Islet of Langerhans (tissue), 1 donor: ENCODE data around the gene ZNF292.
"Not testable (repeated sequence)": the region's sequence is repeated elsewhere in the genome, so short reads cannot be mapped to it uniquely, and the experiment has no call there.

Source experiments
- FAIRE-seq: peaks from one replicate; lab custom pipeline; 2011; peaks lifted over from hg19 to GRCh38; lab: Jason Lieb, UNC

ZNF292 gene

DNA sequence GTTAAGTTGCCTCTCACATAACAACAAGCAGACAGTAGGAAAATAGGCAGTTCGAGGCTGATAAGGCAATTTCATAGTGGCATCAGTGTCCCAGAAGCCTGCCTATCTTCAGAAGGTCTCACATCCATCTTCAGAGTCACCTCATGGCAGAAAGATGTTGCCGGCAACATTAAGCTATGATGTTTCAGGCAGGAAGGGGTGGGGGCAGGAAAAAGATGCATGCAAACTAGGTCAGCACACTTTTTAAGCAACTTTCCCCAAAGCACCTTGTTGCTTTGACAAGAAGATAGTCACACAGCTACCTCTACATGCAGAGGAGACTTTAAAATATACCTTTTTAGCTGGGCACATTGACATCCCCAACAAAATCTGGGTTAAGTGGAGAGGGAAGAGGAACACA lies 123.8 kb downstream of the ZNF292 start:
- no peak for FAIRE-seq

DNA sequence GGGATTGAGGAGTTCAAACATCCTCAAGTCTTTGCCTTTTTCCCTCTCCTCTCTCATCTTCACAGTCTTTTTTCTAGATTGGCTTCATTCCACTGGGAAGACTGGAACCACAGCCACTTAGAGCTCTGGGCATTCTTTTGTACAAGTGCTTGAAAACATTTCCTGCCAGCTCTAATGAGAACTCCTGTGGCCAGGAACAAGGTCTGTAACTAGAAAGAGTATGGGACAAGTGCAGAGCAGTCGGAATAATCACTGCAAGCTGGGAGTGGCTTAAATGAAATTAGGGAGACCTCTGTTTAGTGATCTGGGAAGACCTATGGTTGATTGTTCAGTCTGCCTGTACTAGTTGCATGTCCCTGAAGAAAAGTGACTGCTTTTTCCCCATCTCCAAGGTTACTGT lies 126.1 kb downstream of the ZNF292 start:
- no peak for FAIRE-seq

DNA sequence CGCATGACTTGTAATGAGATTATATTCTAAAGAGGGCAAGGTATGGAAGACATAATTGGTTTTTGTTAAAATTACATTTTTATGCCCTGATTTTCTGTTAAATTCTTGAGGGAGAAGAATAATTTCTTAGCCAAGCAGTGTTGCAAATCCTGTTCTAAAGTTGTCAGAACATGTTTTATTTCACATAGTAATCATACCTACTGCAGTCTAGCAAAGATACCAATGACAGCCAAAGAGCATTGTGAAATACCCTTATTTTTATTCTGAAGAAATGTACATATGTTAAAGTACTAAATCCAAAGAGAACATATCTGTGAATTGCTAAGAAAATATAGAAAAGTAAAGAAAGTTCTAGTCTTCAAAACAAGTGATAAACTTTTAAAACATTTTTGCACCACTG lies 127.4 kb downstream of the ZNF292 start:
- no peak for FAIRE-seq

DNA sequence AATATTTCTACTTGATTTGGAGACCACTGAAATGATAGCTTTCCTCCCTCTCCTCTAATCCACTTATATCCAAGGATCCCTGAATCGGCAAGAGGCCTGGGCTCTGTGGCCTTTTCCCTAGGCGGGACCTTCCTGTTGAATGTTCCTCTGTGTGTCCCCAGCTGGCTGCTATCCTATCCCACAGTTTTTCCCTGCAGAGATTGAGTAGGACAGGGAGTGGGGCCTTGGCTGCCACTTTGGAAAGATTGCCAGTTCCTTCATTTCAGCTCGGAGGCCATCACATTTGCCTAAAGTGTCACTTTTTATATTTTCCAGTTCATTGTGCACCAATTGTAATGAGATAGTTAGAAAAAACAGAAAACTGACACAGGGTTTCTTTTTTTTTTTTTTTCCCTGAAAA lies 128.1 kb downstream of the ZNF292 start:
- no peak for FAIRE-seq

DNA sequence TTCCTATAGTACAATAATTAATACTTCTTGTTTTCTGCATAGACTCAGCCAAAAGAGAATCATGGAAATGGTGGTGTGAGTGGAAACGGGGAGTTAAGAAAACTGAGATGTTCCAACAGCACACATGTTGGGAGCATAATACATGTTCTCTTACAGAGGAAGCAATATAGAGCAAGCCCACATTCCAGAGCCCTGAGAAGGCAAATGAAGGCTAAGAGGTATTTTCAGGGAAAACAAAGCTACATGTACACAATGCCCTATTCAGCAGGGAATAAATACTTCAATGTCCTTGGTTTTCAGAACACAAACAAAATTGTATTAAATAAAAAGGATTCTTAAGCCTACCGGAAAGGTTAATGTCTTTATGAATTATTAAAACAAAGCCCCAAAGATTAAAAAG lies 131.9 kb downstream of the ZNF292 start:
- no peak for FAIRE-seq

DNA sequence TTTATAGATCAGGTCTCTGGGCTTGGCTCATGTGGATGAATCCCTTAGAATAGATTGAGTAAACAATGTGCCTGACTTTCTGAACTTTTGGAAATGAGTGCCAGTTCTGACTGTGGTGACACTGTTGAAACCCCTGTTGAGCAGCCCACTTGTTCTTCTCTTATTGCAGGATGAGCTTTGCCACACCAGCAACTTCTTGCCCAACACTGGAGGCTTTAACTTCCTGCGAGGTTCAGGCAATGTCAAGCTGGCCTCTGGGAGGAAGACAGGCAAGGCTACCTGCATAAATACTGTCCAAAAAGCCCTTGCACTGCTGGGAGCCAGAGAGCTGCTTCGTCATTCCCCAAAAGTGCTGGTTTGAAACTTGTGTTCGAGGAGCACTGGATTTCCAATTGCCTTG lies 134.2 kb downstream of the ZNF292 start:
- no peak for FAIRE-seq

DNA sequence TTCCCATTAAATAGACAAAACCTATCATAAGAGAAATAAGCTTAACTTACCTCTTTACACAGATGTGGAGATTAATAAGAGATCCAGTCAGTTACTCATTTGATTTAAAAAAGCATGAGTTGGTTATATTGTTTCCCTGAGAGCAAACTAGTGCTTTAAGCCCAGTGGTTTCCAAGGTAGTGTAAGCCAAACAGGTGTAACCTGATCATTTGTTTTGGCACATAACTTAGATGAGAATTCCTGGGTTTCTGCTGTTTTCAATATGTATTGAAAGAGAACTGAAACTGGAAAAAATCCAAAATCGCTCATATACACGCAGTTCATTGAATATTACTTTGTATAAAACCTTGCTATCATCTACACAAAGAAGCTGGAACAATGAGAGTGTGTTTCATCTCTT lies 136.5 kb downstream of the ZNF292 start:
- FAIRE-seq: no peak

DNA sequence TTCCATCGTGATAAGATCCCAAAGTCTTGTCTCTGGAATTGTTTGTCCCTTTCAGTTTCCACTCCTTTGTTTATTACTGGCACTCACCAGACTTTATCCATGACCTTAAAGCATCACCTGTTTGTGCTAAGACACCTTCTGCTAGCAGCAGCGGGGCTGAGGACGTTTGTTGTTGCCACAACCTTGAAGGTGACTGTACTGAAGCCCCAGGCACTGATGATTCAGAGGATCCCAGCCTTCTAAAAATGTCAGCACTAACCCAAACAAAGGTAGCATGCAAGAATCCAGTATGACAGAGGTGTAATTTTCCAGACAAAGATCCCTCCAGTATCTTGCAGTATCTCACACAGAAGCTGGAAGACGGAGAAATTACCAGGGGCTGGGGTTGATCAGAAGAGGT lies 138.2 kb downstream of the ZNF292 start:
- no peak for FAIRE-seq

DNA sequence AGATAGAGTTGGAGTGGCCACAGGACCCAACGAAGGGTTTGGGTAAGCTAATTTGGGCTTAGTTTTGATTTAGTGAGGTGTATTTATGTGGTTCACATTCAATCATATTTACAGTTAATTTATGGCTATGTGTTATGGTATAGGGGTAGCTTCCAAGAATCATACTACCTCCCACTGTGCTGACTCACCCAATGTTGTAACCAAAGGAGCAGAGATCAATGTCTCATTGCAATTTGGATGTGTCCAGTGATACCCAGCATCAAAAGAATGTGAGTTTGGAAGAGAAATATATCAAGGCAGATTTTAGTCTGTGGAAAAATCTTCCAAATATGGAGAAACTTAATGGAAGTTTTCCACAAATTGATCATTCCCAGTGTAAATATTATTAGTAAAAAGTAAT lies 141.8 kb downstream of the ZNF292 start:
- FAIRE-seq: no peak

DNA sequence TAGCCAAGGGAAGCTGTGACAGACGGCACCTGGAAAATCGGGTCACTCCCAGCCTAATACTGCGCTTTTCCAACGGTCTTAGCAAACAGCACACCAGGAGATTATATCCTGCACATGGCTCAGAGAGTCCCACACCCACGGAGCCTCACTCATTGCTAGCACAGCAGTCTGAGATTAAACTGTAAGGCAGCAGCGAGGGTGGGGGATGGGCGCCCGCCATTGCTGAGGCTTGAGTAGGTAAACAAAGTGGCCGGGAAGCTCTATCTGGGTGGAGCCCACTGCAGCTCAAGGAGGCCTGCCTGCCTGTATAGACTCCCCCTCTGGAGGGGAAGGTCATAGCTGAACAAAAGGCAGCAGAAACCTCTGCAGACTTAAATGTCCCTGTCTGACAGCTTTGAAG lies 145.9 kb downstream of the ZNF292 start:
- not testable (repeated sequence) for FAIRE-seq

DNA sequence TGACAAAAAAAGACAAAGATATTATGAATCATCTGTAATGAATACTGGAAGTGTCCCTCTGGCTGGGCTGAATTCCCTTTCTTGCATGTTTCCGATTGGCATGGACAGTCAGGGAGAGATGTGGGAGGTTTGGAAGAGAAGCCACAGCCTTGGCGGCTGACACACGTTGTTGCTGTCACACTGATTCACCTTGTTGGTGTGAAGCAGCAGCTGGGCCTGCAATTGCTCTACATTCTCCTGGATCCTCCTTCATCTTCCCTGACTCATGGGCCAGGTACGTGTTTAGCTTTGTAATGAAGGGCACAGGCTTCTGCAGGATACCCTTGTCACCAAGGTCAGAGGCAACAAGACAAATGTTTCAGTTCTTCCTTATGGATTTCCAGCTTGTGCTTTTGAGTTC lies 153.6 kb downstream of the ZNF292 start:
- no peak for FAIRE-seq

DNA sequence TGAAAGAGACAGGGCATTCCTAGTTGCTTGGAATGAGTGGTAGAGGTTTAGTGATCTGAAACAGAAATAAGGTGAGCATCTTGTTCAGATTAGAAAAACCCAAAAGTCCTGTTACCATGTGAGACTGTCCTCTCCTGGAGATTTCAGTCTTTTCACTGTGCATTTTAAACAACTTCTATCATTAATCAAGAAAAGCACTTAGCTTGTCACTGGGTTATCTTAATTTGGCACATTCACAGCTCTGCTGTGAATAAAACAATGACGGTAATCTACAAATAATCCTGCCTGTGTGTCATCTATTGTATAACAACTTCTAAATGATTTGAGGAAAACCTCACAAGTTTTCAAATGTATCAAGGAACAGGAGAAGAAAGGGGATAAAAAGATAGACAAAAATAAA lies 157.5 kb downstream of the ZNF292 start:
- no peak for FAIRE-seq
